SK-N-SH (cell line): ENCODE measurements around the gene KIF6. TPM values are rescaled to one million over a fixed set of nuclear protein-coding genes. Genes with fewer than 3 reads are reported as not detected.

Experiments used
- CTCF ChIA-PET: fragments of 300-600, 350-600 bp; formaldehyde crosslinking; extraction: SDS; loops from one replicate; lab custom pipeline; 2021; lab: Yijun Ruan, JAX
- POLR2A ChIA-PET: fragments of 350-600 bp; sonication (Branson Sonifier 250); formaldehyde crosslinking; extraction: SDS; loops from one replicate; lab custom pipeline; 2020; ENCODE audit warnings: antibody characterized with exemption, inconsistent platforms; lab: Yijun Ruan, JAX
- DNase-seq: peaks from one replicate; pipeline ENCODE4 v3.0.0; 2012
- H2AFZ ChIP-seq: fragments of 200-600 bp; sonication (generic); 2 replicates; pipeline ENCODE4 v1.8.1; 2016; ENCODE audit warnings: antibody characterized with exemption, mild to moderate bottlenecking, low read depth
- H3F3A ChIP-seq: fragments of 200-600 bp; sonication (generic); replicated peaks from 2 replicates; pipeline ENCODE3; 2016; ENCODE audit warnings: antibody characterized with exemption, mild to moderate bottlenecking; ENCODE audit not compliant: insufficient read depth
- H3K27ac ChIP-seq, 2 experiments: fragments of 200-500 bp in 1 of 2; fragments of 200-600 bp in 1 of 2; sonication (Bioruptor generic) in 1 of 2; sonication (generic), shearing (Covaris generic) in 1 of 2; 2 replicates each; pipeline versions ENCODE4 v1.5.1 to v1.6.1; 2014 to 2016; ENCODE audit warnings: low read depth in 2 of 2, inconsistent platforms in 1 of 2, low read length in 1 of 2, mild to moderate bottlenecking in 1 of 2, mixed read lengths in 1 of 2
- H3K27me3 ChIP-seq: fragments of 200-600 bp; sonication (generic), shearing (Covaris generic); 2 replicates; pipeline ENCODE4 v1.6.1; 2016; ENCODE audit warnings: mixed run types; ENCODE audit not compliant: insufficient read depth
- H3K36me3 ChIP-seq, 2 experiments: fragments of 200-500 bp in 1 of 2; fragments of 200-600 bp in 1 of 2; sonication (Bioruptor generic) in 1 of 2; sonication (generic) in 1 of 2; replicated peaks in 1 of 2; 2 replicates each; pipeline versions ENCODE3 to v1.5.1; 2014 to 2016; ENCODE audit warnings: low read length in 1 of 2, mild to moderate bottlenecking in 1 of 2; ENCODE audit not compliant: insufficient read depth in 2 of 2, control insufficient read depth in 1 of 2
- H3K4me1 ChIP-seq, 2 experiments: fragments of 200-500 bp in 1 of 2; fragments of 200-600 bp in 1 of 2; sonication (Bioruptor generic) in 1 of 2; sonication (generic), shearing (Covaris generic) in 1 of 2; 2 replicates each; pipeline versions ENCODE4 v1.5.1 to v1.6.1; 2014 to 2016; ENCODE audit warnings: low read depth in 1 of 2, low read length in 1 of 2, mixed run types in 1 of 2; ENCODE audit not compliant: insufficient read depth in 2 of 2, control insufficient read depth in 1 of 2
- H3K4me2 ChIP-seq: fragments of 200-600 bp; sonication (generic), shearing (Covaris generic); 2 replicates; pipeline ENCODE4 v1.6.1; 2017; ENCODE audit warnings: mixed run types
- H3K4me3 ChIP-seq, 2 experiments: fragments of 200-500 bp in 1 of 2; fragments of 200-600 bp in 1 of 2; sonication (Bioruptor generic) in 1 of 2; sonication (generic), shearing (Covaris generic) in 1 of 2; 2 replicates each; pipeline versions ENCODE4 v1.5.1 to v1.8.1; 2014 to 2016; ENCODE audit warnings: low read depth in 2 of 2, inconsistent platforms in 1 of 2, low read length in 1 of 2, mild to moderate bottlenecking in 1 of 2, mixed read lengths in 1 of 2, moderate library complexity in 1 of 2
- H3K79me2 ChIP-seq: fragments of 200-600 bp; sonication (generic); 2 replicates; pipeline ENCODE4 v1.8.1; 2017; ENCODE audit warnings: mild to moderate bottlenecking; ENCODE audit not compliant: insufficient read depth
- H3K9ac ChIP-seq: fragments of 200-600 bp; sonication (generic); 2 replicates; pipeline ENCODE4 v1.6.1; 2017; ENCODE audit warnings: mixed run types
- H3K9me2 ChIP-seq: fragments of 200-600 bp; sonication (generic); 2 replicates; pipeline ENCODE4 v1.6.1; 2017; ENCODE audit warnings: mixed run types
- H3K9me3 ChIP-seq: fragments of 200-600 bp; sonication (generic); 2 replicates; pipeline ENCODE4 v1.6.1; 2017; ENCODE audit warnings: mixed run types, mild to moderate bottlenecking, moderate library complexity
- H4K20me1 ChIP-seq: fragments of 200-600 bp; sonication (generic); 2 replicates; pipeline ENCODE4 v1.6.1; 2017; ENCODE audit warnings: mild to moderate bottlenecking, mixed run types; ENCODE audit not compliant: insufficient read depth
- EP300 ChIP-seq, 2 experiments: IDR thresholded peaks; 2 replicates each; pipeline versions ENCODE4 v1.4.0 to v1.6.1; 2012; ENCODE audit warnings: borderline replicate concordance in 1 of 2, low read depth in 1 of 2, low read length in 1 of 2
- FOSL2 ChIP-seq: IDR thresholded peaks from 2 replicates; pipeline ENCODE4 v1.4.0; 2012; ENCODE audit warnings: low read depth, mild to moderate bottlenecking, moderate library complexity, borderline replicate concordance
- FOXJ3 ChIP-seq: sonication (generic); formaldehyde crosslinking; IDR thresholded peaks from 2 replicates; pipeline ENCODE4 v1.5.1; 2020; ENCODE audit warnings: mild to moderate bottlenecking, missing genetic modification reagents
- FOXM1 ChIP-seq: IDR thresholded peaks from 2 replicates; pipeline ENCODE4 v1.4.0; 2012; ENCODE audit warnings: low read depth, mild to moderate bottlenecking
- GATA2 ChIP-seq: sonication (generic); formaldehyde crosslinking; IDR thresholded peaks from 2 replicates; pipeline ENCODE4 v1.5.0; 2020; ENCODE audit warnings: mild to moderate bottlenecking, missing genetic modification reagents
- MAX ChIP-seq: IDR thresholded peaks from 2 replicates; pipeline ENCODE4 v1.4.0; 2012; ENCODE audit warnings: low read depth
- MEF2A ChIP-seq: IDR thresholded peaks from 2 replicates; pipeline ENCODE4 v1.4.0; 2012; ENCODE audit warnings: low read depth, borderline replicate concordance
- POLR2AphosphoS5 ChIP-seq: IDR thresholded peaks from 2 replicates; pipeline ENCODE4 v1.6.1; 2012; ENCODE audit warnings: low read depth, low read length
- RAD21 ChIP-seq: IDR thresholded peaks from 2 replicates; pipeline ENCODE4 v1.6.1; 2012; ENCODE audit warnings: mild to moderate bottlenecking, low read length
- RCOR1 ChIP-seq: fragments of 150-350 bp; IDR thresholded peaks from 2 replicates; pipeline ENCODE4 v1.6.1; 2017; ENCODE audit warnings: antibody characterized with exemption, low read length
- RXRA ChIP-seq: IDR thresholded peaks from 2 replicates; pipeline ENCODE4 v1.4.0; 2012; ENCODE audit warnings: low read depth, mild to moderate bottlenecking, borderline replicate concordance
- SIN3A ChIP-seq: IDR thresholded peaks from 2 replicates; pipeline ENCODE4 v1.6.1; 2012; ENCODE audit warnings: low read depth, mild to moderate bottlenecking, low read length, moderate library complexity, borderline replicate concordance
- SMC3 ChIP-seq: IDR thresholded peaks from 2 replicates; pipeline ENCODE4 v1.6.1; 2012; ENCODE audit warnings: low read depth, low read length, improper control_type of control experiment
- TAF1 ChIP-seq: IDR thresholded peaks from 2 replicates; pipeline ENCODE4 v1.6.1; 2012; ENCODE audit warnings: low read depth, mild to moderate bottlenecking, low read length, moderate library complexity, borderline replicate concordance
- WGBS: methylation state at CpG from one replicate; pipeline ENCODE4 v1.1.6; 2017; ENCODE audit warnings: low lambda C conversion rate; 5-methylcytosine and 5-hydroxymethylcytosine counted together
- polyA plus RNA-seq, 3 experiments: library from polyadenylated mRNA; depleted of rRNA; stranded (reverse); fragments of >200 nt; gene quantifications; 2 replicates each; pipeline ENCODE4 v1.2.3, GENCODE V29; 2012

Gene KIF6
- polyA plus RNA-seq, 1 of the 3 experiments (the other 2 are of a cell fraction): 0.13 TPM

- POLR2A ChIA-PET: no interaction called here
- no peak for TF ChIP-seq GATA2 (CRISPR knock-in tag)
- TF ChIP-seq FOXJ3 (CRISPR knock-in tag): no peak
- no peak for TF ChIP-seq MEF2A
- TF ChIP-seq EP300 (IDR thresholded peaks at IDR 0.05; ENCODE audit: borderline replicate concordance in 1 of 2, low read depth in 1 of 2, low read length in 1 of 2): no peak
- no peak for TF ChIP-seq RXRA
- TF ChIP-seq RCOR1: no peak
- no peak for TF ChIP-seq MAX
- no peak for TF ChIP-seq SIN3A
- TF ChIP-seq TAF1: no peak
- no peak for TF ChIP-seq FOSL2
- no peak for TF ChIP-seq SMC3
- TF ChIP-seq RAD21: no peak
- Histone ChIP-seq H4K20me1 (no peaks in the 10 kb centered on the region), H3K4me3 (no peak overlapping the region), H3K9me2 (no peaks in the 10 kb centered on the region), H3K36me3 (no peaks in the 10 kb centered on the region), H3K9me3 (no peaks in the 10 kb centered on the region; the same call in 1 of the 2 replicates), H3F3A (no peaks in the 10 kb centered on the region), H3K79me2 (no peaks in the 10 kb centered on the region), H3K27ac (no peak overlapping the region), H3K9ac (no peak overlapping the region), H2AFZ (no peak overlapping the region), H3K4me1 (no peaks in the 10 kb centered on the region), H3K4me2 (no peak overlapping the region), H3K27me3 (no peaks in the 10 kb centered on the region)
- DNase-seq: no peak
- WGBS: 63% methylated on average over 2 of the region's 4 CpGs
- CTCF ChIA-PET: no interaction called here
These were observed 283.2 kb downstream of the KIF6 start for GRCh38 chr6:39441986-39442385.

GRCh38 chr6:39441301-39441700 is 283.9 kb downstream of the KIF6 start:
- TF ChIP-seq FOXM1 (no peak), POLR2AphosphoS5 (no peak)
- Histone ChIP-seq H3K9me3 (no peaks in the 10 kb centered on the region; the same call in 1 of the 2 replicates), H3K4me3 (no peak overlapping the region), H3K4me1 (no peaks in the 10 kb centered on the region), H3K36me3 (no peaks in the 10 kb centered on the region), H3K9ac (no peak overlapping the region), H2AFZ (no peak overlapping the region), H3K9me2 (no peaks in the 10 kb centered on the region), H3F3A (no peaks in the 10 kb centered on the region), H3K27ac (no peak overlapping the region), H3K79me2 (no peaks in the 10 kb centered on the region), H3K27me3 (no peaks in the 10 kb centered on the region), H4K20me1 (no peaks in the 10 kb centered on the region), H3K4me2 (no peak overlapping the region)
- DNase-seq: no peak
- ChIA-PET CTCF (interaction anchor here (1.6 kb wide), 1 partner anchor 11 kb away, joined by 5 read pairs; no protein-coding TSS in a partner anchor), POLR2A (no interaction called here)
- WGBS: 64% methylated on average over 6 of the region's 6 CpGs
